H1 (cell line): Measurements from ENCODE around the gene ACKR2. TPM values are rescaled to one million over a fixed set of nuclear protein-coding genes. Genes with fewer than 3 reads are reported as not detected.

Experiments used
- CTCF ChIA-PET: fragments of 300-600 bp; sonication (Branson Sonifier 250); formaldehyde crosslinking; loops from one replicate; lab custom pipeline; 2021; ENCODE audit not compliant: partially characterized antibody; lab: Charles Lee
- POLR2A ChIA-PET: fragments of 300-600 bp; sonication (Branson Sonifier 250); formaldehyde crosslinking; loops from one replicate; lab custom pipeline; 2021; ENCODE audit warnings: inconsistent platforms; ENCODE audit not compliant: partially characterized antibody; lab: Charles Lee
- DNase-seq, 2 experiments: peaks; one replicate each; pipeline versions ENCODE4 v3.0.0 to v3.0.0-alpha.2; 2010 to 2022; ENCODE audit warnings: low spot score in 2 of 2, low read depth in 1 of 2, mixed read lengths in 1 of 2
- FAIRE-seq: peaks from 2 replicates; lab custom pipeline; 2011; peaks lifted over from hg19 to GRCh38; lab: Jason Lieb, UNC
- H2AFZ ChIP-seq: 2 replicates; pipeline ENCODE4 v1.8.1; 2012; ENCODE audit warnings: low read length, inconsistent platforms
- H2AK5ac ChIP-seq: 2 replicates; pipeline ENCODE4 v1.6.1; 2013; ENCODE audit warnings: low read depth, low read length
- H2BK120ac ChIP-seq: replicated peaks from 2 replicates; pipeline ENCODE3; 2013; ENCODE audit warnings: low read depth, low read length, inconsistent platforms
- H2BK12ac ChIP-seq: 2 replicates; pipeline ENCODE4 v1.6.1; 2013; ENCODE audit warnings: low read depth, low read length
- H2BK15ac ChIP-seq: 2 replicates; pipeline ENCODE4 v1.6.1; 2013; ENCODE audit warnings: low read length
- H2BK20ac ChIP-seq: 2 replicates; pipeline ENCODE4 v1.6.1; 2013; ENCODE audit warnings: low read length
- H2BK5ac ChIP-seq: 2 replicates; pipeline ENCODE4 v1.6.1; 2013; ENCODE audit warnings: low read depth, low read length
- H3K14ac ChIP-seq: 2 replicates; pipeline ENCODE4 v1.6.1; 2013; ENCODE audit warnings: inconsistent platforms; ENCODE audit not compliant: insufficient read length
- H3K18ac ChIP-seq: 2 replicates; pipeline ENCODE4 v1.6.1; 2013; ENCODE audit warnings: low read length; ENCODE audit errors: extremely low read depth
- H3K23ac ChIP-seq: 2 replicates; pipeline ENCODE4 v1.6.1; 2013; ENCODE audit warnings: inconsistent platforms; ENCODE audit not compliant: insufficient read length
- H3K23me2 ChIP-seq: 2 replicates; pipeline ENCODE4 v1.6.1; 2013; ENCODE audit warnings: low read depth, low read length
- H3K27ac ChIP-seq: 2 replicates; pipeline ENCODE4 v1.6.1; 2011; ENCODE audit warnings: low read depth, low read length, inconsistent platforms
- H3K27me3 ChIP-seq, 4 experiments: replicated peaks in 1 of 4; 1 replicate in 1 of 4; 2 replicates in 3 of 4; pipeline versions ENCODE4 v1.6.1 to v1.8.1; 2011 to 2013; ENCODE audit warnings: low read length in 3 of 4, mild to moderate bottlenecking in 3 of 4, inconsistent platforms in 2 of 4, mixed read lengths in 2 of 4, moderate library complexity in 1 of 4; ENCODE audit not compliant: control insufficient read depth in 3 of 4, insufficient read depth in 3 of 4; ENCODE audit errors: extremely low read depth in 1 of 4
- H3K36me3 ChIP-seq, 4 experiments: 2 replicates each; pipeline versions ENCODE4 v1.6.1 to v1.8.1; 2011 to 2013; ENCODE audit warnings: mild to moderate bottlenecking in 4 of 4, low read length in 3 of 4, moderate library complexity in 2 of 4, control low read depth in 1 of 4, inconsistent platforms in 1 of 4; ENCODE audit not compliant: insufficient read depth in 4 of 4, control insufficient read depth in 2 of 4
- H3K4ac ChIP-seq: replicated peaks from 2 replicates; pipeline ENCODE3; 2013; ENCODE audit warnings: low read length, low read depth, mixed read lengths, inconsistent platforms; ENCODE audit not compliant: insufficient read length
- H3K4me1 ChIP-seq, 4 experiments: replicated peaks in 1 of 4; 1 replicate in 1 of 4; 2 replicates in 3 of 4; pipeline versions ENCODE4 v1.6.1 to v1.8.1; 2011 to 2013; ENCODE audit warnings: low read length in 3 of 4, inconsistent platforms in 2 of 4, mixed read lengths in 1 of 4; ENCODE audit not compliant: insufficient read depth in 4 of 4, control insufficient read depth in 3 of 4
- H3K4me2 ChIP-seq, 2 experiments: 2 replicates each; pipeline versions ENCODE4 v1.6.1 to v1.8.1; 2011 to 2013; ENCODE audit warnings: low read depth in 2 of 2, low read length in 2 of 2, control low read depth in 1 of 2, inconsistent platforms in 1 of 2, mild to moderate bottlenecking in 1 of 2; ENCODE audit not compliant: insufficient read depth in 1 of 2
- H3K4me3 ChIP-seq, 4 experiments: fragments of 200-600, 300-600 bp in 1 of 4; sonication (generic), shearing (Covaris generic), sonication (Bioruptor Twin) in 1 of 4; 2 replicates each; pipeline versions ENCODE4 v1.5.1 to v1.8.1; 2011 to 2016; ENCODE audit warnings: low read length in 4 of 4, low read depth in 3 of 4, control low read depth in 2 of 4, inconsistent platforms in 2 of 4, mild to moderate bottlenecking in 2 of 4, mixed read lengths in 1 of 4, moderate library complexity in 1 of 4; ENCODE audit not compliant: insufficient read depth in 2 of 4; ENCODE audit errors: extremely low read depth in 1 of 4
- H3K56ac ChIP-seq: replicated peaks from 2 replicates; pipeline ENCODE3; 2013; ENCODE audit warnings: low read depth, mild to moderate bottlenecking, mixed read lengths, low read length, inconsistent platforms; ENCODE audit not compliant: insufficient read length
- H3K79me1 ChIP-seq: 2 replicates; pipeline ENCODE4 v1.6.1; 2013; ENCODE audit warnings: low read depth, low read length, control low read depth
- H3K79me2 ChIP-seq, 2 experiments: 2 replicates each; pipeline versions ENCODE4 v1.6.1 to v1.8.1; 2012 to 2013; ENCODE audit warnings: low read length in 2 of 2, mild to moderate bottlenecking in 2 of 2, inconsistent platforms in 1 of 2; ENCODE audit not compliant: insufficient read depth in 2 of 2, control insufficient read depth in 1 of 2
- H3K9ac ChIP-seq, 4 experiments: replicated peaks in 1 of 4; 1 replicate in 1 of 4; 2 replicates in 3 of 4; pipeline versions ENCODE4 v1.6.1 to v1.8.1; 2011 to 2013; ENCODE audit warnings: low read depth in 3 of 4, low read length in 3 of 4, control low read depth in 2 of 4, mild to moderate bottlenecking in 2 of 4, moderate library complexity in 2 of 4, inconsistent platforms in 1 of 4; ENCODE audit errors: extremely low read depth in 1 of 4
- H3K9me3 ChIP-seq, 2 experiments: 2 replicates each; pipeline versions ENCODE4 v1.6.1 to v1.8.1; 2012 to 2013; ENCODE audit warnings: mild to moderate bottlenecking in 2 of 2, moderate library complexity in 2 of 2, control low read depth in 1 of 2, inconsistent platforms in 1 of 2, low read depth in 1 of 2, low read length in 1 of 2, mixed read lengths in 1 of 2; ENCODE audit not compliant: insufficient read depth in 2 of 2
- H4K20me1 ChIP-seq, 2 experiments: replicated peaks in 1 of 2; 2 replicates each; pipeline versions ENCODE3 to v1.8.1; 2011 to 2013; ENCODE audit warnings: inconsistent platforms in 2 of 2, low read length in 2 of 2, mild to moderate bottlenecking in 1 of 2; ENCODE audit not compliant: insufficient read depth in 2 of 2, control insufficient read depth in 1 of 2
- H4K5ac ChIP-seq: 2 replicates; pipeline ENCODE4 v1.6.1; 2013; ENCODE audit warnings: low read length, low read depth, mixed read lengths, inconsistent platforms; ENCODE audit not compliant: insufficient read length
- H4K8ac ChIP-seq: 2 replicates; pipeline ENCODE4 v1.8.0; 2013; ENCODE audit warnings: mild to moderate bottlenecking, moderate library complexity, low read length, inconsistent platforms; ENCODE audit not compliant: insufficient read depth; ENCODE audit errors: extremely low read depth
- H4K91ac ChIP-seq: replicated peaks from 2 replicates; pipeline ENCODE3; 2013; ENCODE audit warnings: low read length, mixed read lengths, inconsistent platforms; ENCODE audit not compliant: insufficient read length
- RXRA ChIP-seq: IDR thresholded peaks from 2 replicates; pipeline ENCODE4 v1.6.1; 2011; ENCODE audit warnings: low read depth, mild to moderate bottlenecking, low read length, moderate library complexity; ENCODE audit not compliant: insufficient read depth
- WGBS, 2 experiments: shearing (Covaris generic) in 1 of 2; methylation state at CpG; one replicate each; pipeline versions ENCODE4 v1.1.6 to v1.1.7; 2013 to 2015; ENCODE audit warnings: low lambda C conversion rate in 2 of 2, mixed read lengths in 2 of 2, inconsistent platforms in 1 of 2, low coverage in 1 of 2, missing lambda C conversion rate in 1 of 2; ENCODE audit not compliant: insufficient replicate concordance in 2 of 2, insufficient coverage in 1 of 2, insufficient read length in 1 of 2; ENCODE audit errors: extremely low coverage in 1 of 2, missing lambda C conversion rate in 1 of 2; 5-methylcytosine and 5-hydroxymethylcytosine counted together
- polyA plus RNA-seq, 7 experiments: library from polyadenylated mRNA; depleted of rRNA in 3 of 7; stranded (reverse) in 5 of 7; unstranded in 2 of 7; fragments of >200 nt in 5 of 7; fragments of 200-250 nt in 2 of 7; gene quantifications; 1 replicate in 5 of 7; 2 replicates in 1 of 7; 4 replicates in 1 of 7; pipeline versions ENCODE4 v1.2.1 to v1.2.3, GENCODE V29; 2011 to 2013; ENCODE audit warnings: missing spikeins in 2 of 7, mixed read lengths in 2 of 7
- total RNA-seq: library from RNA; stranded (reverse); fragmentation: NEBNext Ultra II Directional; extraction: Animal tissue kit (Norgen Biotek cat#: 25700); gene quantifications from 2 replicates; pipeline ENCODE4 v1.2.1, GENCODE V29; 2021

Gene ACKR2
- total and polyA plus RNA-seq, 2 of the 8 experiments (the other 6 are each of a cell fraction or from before 2014, with no cell fraction given) = 0.09 to 0.12 TPM

- Histone ChIP-seq H3K27ac (no peak overlapping the region), H2BK12ac (no peak overlapping the region), H2BK120ac (no peak overlapping the region), H4K20me1 (no peaks in the 10 kb centered on the region), H2BK15ac (no peak overlapping the region), H3K56ac (no peak overlapping the region), H4K8ac (no peak overlapping the region), H3K4me1 (0 out of 7 replicates have a peak, but pooled peaks cover 0 to 4% (median 0%) of the 10 kb centered on the region in 4 experiments), H3K18ac (no peak overlapping the region), H3K4me3 (no peak overlapping the region), H3K23ac (no peak overlapping the region), H2BK5ac (no peak overlapping the region), H4K91ac (no peak overlapping the region), H3K14ac (no peak overlapping the region), H3K4ac (no peak overlapping the region), H4K5ac (no peak overlapping the region), H2AK5ac (no peak overlapping the region), H3K79me1 (no peaks in the 10 kb centered on the region), H2AFZ (no peak overlapping the region), H3K4me2 (no peak overlapping the region), H3K79me2 (no peaks in the 10 kb centered on the region), H2BK20ac (no peak overlapping the region), H3K27me3 (peaks cover 0 to 6% (median 5%) of the 10 kb centered on the region in 4 experiments; a peak in 3 of 7 replicates), H3K9ac (no peak overlapping the region), H3K36me3 (peaks cover 0 to 3% (median 0%) of the 10 kb centered on the region in 4 experiments; a peak in 1 of 8 replicates), H3K9me3 (peaks cover 0 to 7% of the 10 kb centered on the region in 2 experiments; a peak in 1 of 4 replicates)
- FAIRE-seq = no peak
- no peak for DNase-seq
- CTCF ChIA-PET = interaction anchor here (2.4 kb wide), 1 partner anchor 8 kb away, joined by 11 read pairs; no protein-coding TSS in a partner anchor
- WGBS, 2 experiments = 88% methylated on average over 1 of the region's 1 CpG; no CpG with 5 or more reads in 1 of the 2 experiments
- no peak for TF ChIP-seq RXRA
- TF ChIP-seq, all 59 proteins: peak for 0
- POLR2A ChIA-PET = no interaction called here
- H3K23me2 ChIP-seq = peaks cover 8% of the 10 kb centered on the region
These were observed 38.0 kb upstream of the ACKR2 start for GRCh38 chr3:42771271-42771670.
